ENCODE measurements around the gene POLG2. TPM values are rescaled to one million over a fixed set of nuclear protein-coding genes. Genes with fewer than 3 reads are reported as not detected.
A peak's percentile ranks its signal among the peaks of the same experiment; 100 is the strongest.

Gene POLG2
- total RNA-seq, 4 donors from 2014 or later: 1.4 to 5.6 (median 2.6) TPM

DNA sequence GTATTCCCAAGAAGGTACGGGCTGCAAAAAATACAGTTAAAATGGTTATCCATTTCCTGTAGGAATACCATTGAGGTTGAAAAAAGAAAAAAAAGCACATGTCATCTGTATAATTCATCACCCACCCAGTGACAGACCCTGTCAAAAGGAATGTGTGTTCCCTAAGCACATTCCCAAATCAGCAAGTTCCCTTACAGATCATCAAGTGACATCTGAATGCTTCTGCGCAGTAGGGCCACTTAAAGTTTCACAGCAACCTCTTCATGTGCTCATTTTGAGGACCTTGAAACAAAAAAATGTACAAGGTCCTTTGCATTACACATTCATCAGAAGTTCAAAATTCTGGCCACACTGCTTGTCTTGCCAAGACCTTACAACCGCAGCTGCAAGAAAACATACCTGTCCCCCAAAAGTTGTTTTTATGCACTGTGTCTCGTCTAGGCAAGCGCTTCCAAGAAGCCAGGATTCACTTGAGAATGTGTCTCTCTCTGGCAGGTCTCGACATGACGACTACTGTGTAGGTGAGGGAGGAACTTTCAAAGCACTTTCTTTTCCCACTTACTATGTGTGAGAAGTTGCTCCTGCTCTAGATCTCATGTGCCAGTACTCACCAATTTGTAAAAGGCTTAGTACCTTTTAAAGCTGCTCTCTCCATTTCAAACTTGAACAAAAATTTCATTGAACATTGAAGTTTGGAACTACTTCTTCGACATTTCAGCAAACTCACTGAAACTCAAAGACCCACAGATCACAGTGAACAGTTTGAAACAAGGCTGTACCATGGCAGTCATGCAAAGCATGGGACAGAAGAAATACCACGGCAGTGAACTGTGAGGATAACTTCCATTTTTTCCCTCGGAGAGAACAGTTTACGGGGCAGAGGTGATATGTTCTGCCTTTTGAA lies 4.3 kb upstream of the POLG2 start:
- H3K36me3 ChIP-seq: peaks cover 7 to 74% of the 10 kb centered on the region in 2 donors
- ATAC-seq (no peak), DNase-seq (no peak)
- in situ Hi-C loops (cut with MboI; ENCODE audit: low sequenced_read_pairs in 4 of 4) (loop anchor here in 2 of 4 donors (10.0 to 25.0 kb wide), 2 partner anchors 144 to 664 kb away; partner anchors contain the start of genes FTSJ3 (in 1 of the 2), PSMC5 (in 1 of the 2) and SMARCD2 (in 1 of the 2)), intact Hi-C loops (cut with DNase I; ENCODE audit: low total_unique reads) (loop anchor here (10.0 kb wide), 1 partner anchor 676 kb away; the partner anchor contains the start of genes FTSJ3 and PSMC5)
- H3K27me3 ChIP-seq: no peaks in the 10 kb centered on the region
- no peak overlapping the region for H3K4me3 ChIP-seq
- H3K9me3 ChIP-seq: no peaks in the 10 kb centered on the region
- H3K27ac ChIP-seq: no peak overlapping the region
- H3K4me1 ChIP-seq: peaks cover 29 to 54% of the 10 kb centered on the region in 2 donors
- no peak for TF ChIP-seq CTCF (IDR thresholded peaks at IDR 0.05 in 4 of 5, conservative IDR thresholded peaks at IDR 0.05 in 1 of 5)
- no peak for TF ChIP-seq POLR2A (IDR thresholded peaks at IDR 0.05)

DNA sequence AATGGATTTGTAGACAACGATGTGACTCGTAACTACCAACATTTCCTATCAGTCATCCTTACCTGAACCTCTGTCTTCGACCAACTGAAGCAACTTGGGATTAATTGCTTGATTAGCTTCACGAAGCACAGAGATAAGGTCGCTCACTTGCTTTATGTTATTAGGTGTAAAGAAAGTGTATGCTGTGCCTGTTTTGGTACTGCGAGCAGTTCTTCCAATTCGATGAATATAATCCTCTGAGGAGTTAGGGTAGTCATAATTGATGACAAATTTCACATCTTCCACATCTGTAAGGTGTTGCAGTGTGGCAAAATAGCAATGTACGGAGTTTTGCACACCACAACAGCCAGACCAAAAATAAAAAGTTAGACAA lies 3.6 kb upstream of the POLG2 start:
- Histone ChIP-seq H3K4me1 (peaks cover 35 to 60% of the 10 kb centered on the region in 2 donors), H3K36me3 (peaks cover 7 to 74% of the 10 kb centered on the region in 2 donors), H3K27me3 (no peaks in the 10 kb centered on the region), H3K4me3 (no peak overlapping the region), H3K27ac (no peak overlapping the region), H3K9me3 (no peaks in the 10 kb centered on the region)
- no peak for ATAC-seq
- no peak for DNase-seq
- no peak for TF ChIP-seq CTCF (IDR thresholded peaks at IDR 0.05 in 4 of 5, conservative IDR thresholded peaks at IDR 0.05 in 1 of 5)
- no peak for TF ChIP-seq POLR2A (IDR thresholded peaks at IDR 0.05)
- intact Hi-C loops (cut with DNase I; ENCODE audit: low total_unique reads) (loop anchor here (10.0 kb wide), 1 partner anchor 676 kb away; the partner anchor contains the start of genes FTSJ3 and PSMC5), in situ Hi-C loops (cut with MboI; ENCODE audit: low sequenced_read_pairs in 4 of 4) (loop anchor here in 2 of 4 donors (10.0 to 25.0 kb wide), 2 partner anchors 144 to 663 kb away; partner anchors contain the start of genes FTSJ3 (in 1 of the 2), PSMC5 (in 1 of the 2) and SMARCD2 (in 1 of the 2))

DNA sequence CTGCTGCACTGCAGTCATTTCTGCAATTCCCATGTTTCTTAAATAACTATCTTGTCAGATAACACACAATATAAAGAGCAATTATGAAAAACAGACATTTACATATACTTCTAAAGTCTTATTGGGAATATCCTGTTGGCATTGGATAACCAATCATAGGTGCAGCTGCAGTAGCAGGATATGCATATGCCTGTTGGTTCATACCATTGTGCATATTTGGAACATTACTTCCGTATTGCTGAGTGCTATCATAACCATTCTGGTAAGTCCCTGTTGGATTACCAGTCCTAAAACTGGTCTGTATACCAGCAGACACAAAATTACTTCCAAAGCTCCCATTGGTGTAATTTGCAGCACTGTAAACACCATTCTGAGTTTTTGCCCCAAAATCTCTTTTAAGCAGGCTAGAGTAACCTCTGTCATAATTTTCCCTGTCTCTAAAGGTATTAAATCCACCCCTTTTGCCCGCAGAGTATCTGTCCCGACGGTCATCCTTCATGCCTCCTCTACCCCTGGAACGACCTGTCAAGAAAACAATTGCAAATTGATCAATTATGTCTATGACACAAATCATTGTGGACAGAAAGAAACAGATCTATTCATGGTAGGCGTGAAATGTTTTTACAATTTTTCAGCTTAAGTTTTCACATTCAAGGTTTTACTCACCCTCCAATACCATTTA lies 3.1 kb upstream of the POLG2 start:
- in situ Hi-C loops (cut with MboI; ENCODE audit: low sequenced_read_pairs in 4 of 4) (loop anchor here in 2 of 4 donors (10.0 to 25.0 kb wide), 2 partner anchors 145 to 663 kb away; partner anchors contain the start of genes FTSJ3 (in 1 of the 2), PSMC5 (in 1 of the 2) and SMARCD2 (in 1 of the 2)), intact Hi-C loops (cut with DNase I; ENCODE audit: low total_unique reads) (loop anchor here (10.0 kb wide), 1 partner anchor 675 kb away; the partner anchor contains the start of genes FTSJ3 and PSMC5)
- H3K4me3 ChIP-seq: no peak overlapping the region
- peaks cover 7 to 74% of the 10 kb centered on the region in 2 donors for H3K36me3 ChIP-seq
- no peak overlapping the region for H3K27ac ChIP-seq
- TF ChIP-seq POLR2A (IDR thresholded peaks at IDR 0.05) (no peak), CTCF (IDR thresholded peaks at IDR 0.05 in 4 of 5, conservative IDR thresholded peaks at IDR 0.05 in 1 of 5) (no peak)
- ATAC-seq (no peak), DNase-seq (no peak)
- H3K9me3 ChIP-seq: no peaks in the 10 kb centered on the region
- H3K27me3 ChIP-seq: no peaks in the 10 kb centered on the region
- H3K4me1 ChIP-seq: peaks cover 40 to 64% of the 10 kb centered on the region in 2 donors

GRCh38 chr17:64498308-64499203 lies 1.7 kb upstream of the POLG2 start:
- ATAC-seq (no peak), DNase-seq (no peak)
- peak overlapping the region in 3 of 4 donors; percentile 8 to 83 (median 80) for H3K27ac ChIP-seq
- no peak for TF ChIP-seq POLR2A (IDR thresholded peaks at IDR 0.05)
- no peak for TF ChIP-seq CTCF (IDR thresholded peaks at IDR 0.05 in 4 of 5, conservative IDR thresholded peaks at IDR 0.05 in 1 of 5)
- peaks cover 31 to 59% of the 10 kb centered on the region in 2 donors for H3K4me1 ChIP-seq
- no peaks in the 10 kb centered on the region for H3K9me3 ChIP-seq
- no peak overlapping the region for H3K4me3 ChIP-seq
- in situ Hi-C loops (cut with MboI; ENCODE audit: low sequenced_read_pairs in 4 of 4) (no loop called here), intact Hi-C loops (cut with DNase I; ENCODE audit: low total_unique reads) (no loop called here)
- no peaks in the 10 kb centered on the region for H3K27me3 ChIP-seq
- H3K36me3 ChIP-seq: peaks cover 6 to 62% of the 10 kb centered on the region in 2 donors

Measured in gastrocnemius medialis (tissue), 4 donors.